ENCODE measurements around the gene SENP6.

- TF ChIP-seq CTCF (IDR thresholded peaks at IDR 0.05; ENCODE audit: poor library complexity) (no peak), EZH2 (IDR thresholded peaks at IDR 0.05; ENCODE audit: borderline replicate concordance) (no peak), EZH2phosphoT487 (IDR thresholded peaks at IDR 0.05; ENCODE audit: low read depth, severe bottlenecking, unreplicated experiment) (no peak)
Observed at GRCh38 chr6:75735491-75736186, 134.0 kb downstream of the SENP6 start.

Data from hepatocyte (in vitro differentiated cells).